HG03469 (cell line): ENCODE data around the gene EPHB1.

Source experiments
- ATAC-seq: cut with Tn5 transposase; IDR thresholded peaks from one replicate; pipeline ENCODE4 v1.9.1; 2021; ENCODE audit warnings: mild to moderate bottlenecking, moderate library complexity, moderate number of reproducible peaks; ENCODE audit not compliant: unreplicated experiment

EPHB1 gene

DNA sequence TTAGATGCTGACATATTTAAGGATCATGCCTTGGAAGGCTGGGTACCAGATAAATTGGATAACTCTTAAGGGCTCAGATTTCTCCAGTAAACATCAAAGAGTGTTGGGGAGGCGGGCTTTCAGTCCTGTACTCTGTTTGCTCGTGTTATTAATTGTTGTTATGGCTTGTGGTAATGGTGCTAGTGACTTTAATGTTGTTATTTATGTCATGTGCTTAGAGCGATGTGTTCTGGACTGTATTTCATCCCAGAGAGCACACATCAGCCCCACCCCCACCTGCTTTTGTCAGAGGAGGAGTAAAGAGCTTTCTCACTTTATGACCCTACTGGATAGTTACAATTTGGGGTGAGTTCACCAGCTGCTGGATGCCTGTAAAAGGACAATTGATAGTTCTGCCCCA is 386.3 kb downstream of the EPHB1 start:
- no peak for ATAC-seq

DNA sequence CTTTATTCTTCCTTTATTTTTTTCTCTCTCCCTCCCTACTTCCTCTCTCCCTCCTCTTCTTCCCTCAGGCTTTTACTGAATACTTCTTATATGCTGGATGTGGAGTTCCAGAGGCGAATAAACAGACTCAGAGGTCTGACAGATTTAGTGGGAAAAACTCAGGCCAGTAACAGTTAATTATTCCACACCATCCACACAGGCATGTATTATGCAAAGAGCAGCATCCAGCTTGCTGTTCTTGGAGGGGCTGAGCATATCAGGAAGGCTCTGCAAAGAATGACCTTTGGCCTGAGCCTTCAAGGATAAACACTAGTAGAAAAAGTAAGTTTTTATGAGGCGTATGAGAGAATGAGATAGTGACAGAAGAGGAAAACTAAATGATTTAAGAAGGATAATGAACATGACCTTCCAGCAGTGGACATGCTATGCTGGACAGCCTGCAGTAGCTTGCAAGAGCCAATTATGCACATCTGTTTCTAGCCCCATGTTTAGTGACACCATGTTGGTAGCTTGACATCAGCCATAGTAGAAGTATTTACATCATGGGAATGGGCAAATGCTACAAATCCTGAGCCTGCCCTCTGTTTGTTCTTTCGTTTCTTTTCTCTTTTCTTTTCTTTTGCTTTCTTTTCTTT is 387.4 kb downstream of the EPHB1 start:
- no peak for ATAC-seq

GRCh38 chr3:135190658-135191057 is 395.6 kb downstream of the EPHB1 start:
- ATAC-seq: no peak

- no peak for ATAC-seq
These were observed 396.6 kb downstream of the EPHB1 start for GRCh38 chr3:135191708-135192107.

GRCh38 chr3:135192929-135193328 is 397.9 kb downstream of the EPHB1 start:
- ATAC-seq: no peak

DNA sequence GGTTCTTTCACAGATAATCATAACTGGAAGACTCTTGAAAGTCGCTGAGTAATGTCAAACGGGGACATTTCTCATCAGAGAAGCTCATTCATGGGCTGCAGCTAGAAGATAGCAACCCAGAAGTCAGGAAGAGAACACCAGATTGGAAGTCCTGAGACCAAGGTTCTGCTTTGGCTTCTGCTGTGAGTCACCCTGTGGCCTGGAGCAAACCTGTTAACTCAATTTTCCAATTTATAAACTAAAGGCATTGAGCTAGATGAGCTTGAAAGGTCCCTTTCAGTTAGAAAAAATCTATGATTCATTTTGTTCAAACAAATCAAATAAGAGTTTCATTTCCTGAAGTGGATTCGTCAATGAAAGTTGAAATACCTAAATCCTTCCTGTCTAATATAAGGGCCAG is 402.2 kb downstream of the EPHB1 start:
- no peak for ATAC-seq

GRCh38 chr3:135197856-135198255 is 402.8 kb downstream of the EPHB1 start:
- no peak for ATAC-seq

DNA sequence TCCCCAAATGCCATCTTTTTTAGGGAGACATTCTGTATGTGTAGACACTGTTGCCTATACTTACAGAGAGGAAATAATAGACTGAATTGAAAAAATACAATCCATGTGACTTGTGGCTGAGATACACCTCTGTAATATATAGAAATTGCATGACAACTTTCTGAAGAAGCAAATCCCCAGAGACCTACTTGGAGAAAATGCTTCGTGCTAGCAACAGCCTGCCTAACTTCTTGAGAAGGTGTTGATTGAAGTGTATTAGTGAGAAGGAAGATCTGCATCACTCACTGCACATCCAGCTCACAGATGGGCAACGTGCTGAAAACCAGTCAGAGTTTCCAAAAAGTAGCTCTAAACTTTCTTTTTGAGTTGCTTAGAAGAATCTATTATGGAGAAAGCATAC is 404.1 kb downstream of the EPHB1 start:
- ATAC-seq: peak; percentile 67

DNA sequence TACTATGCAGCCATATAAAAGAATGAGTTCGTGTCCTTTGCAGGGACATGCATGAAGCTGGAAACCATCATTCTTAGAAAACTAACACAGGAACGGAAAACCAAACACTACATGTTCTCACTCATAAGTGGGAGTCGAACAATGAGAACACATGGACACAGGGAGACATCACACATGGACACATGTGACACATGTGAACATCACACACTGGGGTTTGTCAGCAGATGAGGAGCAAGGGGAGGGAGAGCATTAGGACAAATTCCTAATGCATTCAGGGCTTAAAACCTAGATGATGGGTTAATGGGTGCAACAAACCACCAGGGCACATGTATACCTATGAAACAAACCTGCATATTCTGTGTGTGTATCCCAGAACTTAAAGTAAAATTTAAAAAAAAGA is 408.0 kb downstream of the EPHB1 start:
- no peak for ATAC-seq

- ATAC-seq: no peak
These were observed 418.2 kb downstream of the EPHB1 start for GRCh38 chr3:135213213-135213612.

DNA sequence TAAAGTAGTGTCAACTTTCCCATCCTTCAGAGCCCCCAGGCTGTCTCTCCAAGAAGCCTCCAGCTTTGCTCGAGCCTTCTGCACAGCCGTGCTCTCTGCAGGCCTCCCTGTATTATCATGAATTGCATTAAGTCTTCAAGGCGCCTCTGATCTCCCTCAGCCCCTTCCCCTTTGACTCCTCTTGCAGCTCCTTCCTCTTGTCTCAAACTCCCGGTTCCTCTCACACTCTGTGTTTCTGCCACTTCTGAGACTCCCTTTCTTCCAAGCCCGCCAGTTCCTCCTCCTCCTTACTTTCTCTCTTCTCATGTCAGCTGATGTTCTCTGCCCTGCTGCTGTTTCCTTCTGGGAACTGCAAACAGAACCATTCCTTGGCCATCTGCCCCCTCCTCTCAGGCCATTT is 418.8 kb downstream of the EPHB1 start:
- no peak for ATAC-seq

GRCh38 chr3:135214400-135214799 is 419.3 kb downstream of the EPHB1 start:
- no peak for ATAC-seq

DNA sequence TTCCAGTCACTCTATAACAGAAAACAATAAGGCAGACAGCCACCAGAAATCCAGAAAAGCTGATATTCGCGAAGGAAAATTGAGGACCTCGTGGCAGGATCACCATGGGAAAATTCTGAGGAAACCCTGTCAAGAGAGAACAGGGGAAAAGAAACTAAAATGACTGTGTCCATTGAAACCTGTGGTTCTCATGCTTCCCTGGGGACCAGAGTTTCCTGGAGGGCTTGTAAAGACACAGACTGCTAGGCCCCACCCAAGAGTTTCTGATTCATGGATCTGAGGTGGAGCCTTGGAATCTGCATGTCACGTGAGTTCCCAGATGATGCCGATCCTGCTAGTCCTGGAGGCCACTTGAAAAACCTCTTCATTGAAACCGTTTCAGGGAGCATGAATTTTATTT is 420.5 kb downstream of the EPHB1 start:
- no peak for ATAC-seq

DNA sequence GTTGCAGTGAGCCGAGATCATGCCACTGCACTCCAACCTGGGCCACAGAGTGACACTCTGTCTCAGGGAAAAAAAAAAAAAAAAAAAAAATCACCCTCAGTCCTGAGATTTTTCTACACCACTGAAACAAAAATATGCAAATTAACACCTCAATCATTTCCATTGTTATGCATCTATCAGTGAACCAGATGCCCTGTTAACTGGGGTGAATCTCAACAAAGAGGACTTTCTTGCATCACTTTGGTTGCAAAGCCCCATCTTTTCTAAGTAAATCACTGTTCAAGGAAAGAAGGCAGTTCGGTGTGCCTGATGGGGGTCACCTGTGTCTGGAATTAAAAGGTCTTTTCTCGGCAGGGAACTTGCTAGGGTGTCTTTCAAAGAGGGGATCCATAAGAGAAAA is 421.6 kb downstream of the EPHB1 start:
- ATAC-seq: no peak

DNA sequence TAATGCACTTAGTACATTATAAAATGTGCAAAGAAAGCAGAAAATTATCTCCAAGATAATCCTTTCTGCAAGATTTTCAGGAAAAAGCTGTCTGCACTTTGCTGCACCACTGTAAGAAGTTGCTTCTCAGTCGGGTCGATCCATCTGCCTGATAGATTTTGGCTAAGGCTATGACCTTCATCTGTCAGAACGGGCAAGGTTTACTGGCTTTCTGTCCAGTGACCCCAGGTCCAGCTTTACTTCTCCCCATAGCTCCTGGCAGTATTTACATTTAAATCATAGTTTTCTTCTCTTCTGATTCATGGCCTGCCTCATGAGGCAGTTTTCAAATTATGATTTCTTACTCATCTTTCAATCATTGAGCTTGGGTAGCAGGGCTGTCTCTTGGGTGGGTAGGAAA is 422.7 kb downstream of the EPHB1 start:
- no peak for ATAC-seq

DNA sequence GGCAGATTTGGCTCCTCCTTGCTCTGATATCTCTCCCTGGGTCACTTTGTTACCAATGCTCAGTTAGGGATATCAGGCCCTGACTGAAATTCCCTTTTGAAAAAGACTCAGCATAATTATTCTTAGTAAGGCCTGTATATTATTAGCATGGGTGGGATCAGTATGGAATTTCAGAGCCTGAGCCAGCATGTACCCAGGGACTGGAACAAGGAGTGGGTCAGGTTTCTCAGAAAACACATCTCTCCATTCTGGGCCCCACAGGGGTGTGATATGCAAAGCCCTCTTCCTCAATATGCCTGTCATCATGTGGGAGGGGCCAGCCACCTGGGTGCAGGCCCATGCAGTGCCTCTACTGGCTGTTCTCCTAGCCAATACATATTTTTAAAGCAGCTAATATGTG is 423.2 kb downstream of the EPHB1 start:
- ATAC-seq: no peak

GRCh38 chr3:135218782-135219181 is 423.7 kb downstream of the EPHB1 start:
- no peak for ATAC-seq

GRCh38 chr3:135224815-135225362 is 429.8 kb downstream of the EPHB1 start:
- no peak for ATAC-seq

GRCh38 chr3:135226057-135226456 is 431.0 kb downstream of the EPHB1 start:
- no peak for ATAC-seq

- ATAC-seq: no peak
These were observed 433.1 kb downstream of the EPHB1 start for GRCh38 chr3:135228201-135228600.

DNA sequence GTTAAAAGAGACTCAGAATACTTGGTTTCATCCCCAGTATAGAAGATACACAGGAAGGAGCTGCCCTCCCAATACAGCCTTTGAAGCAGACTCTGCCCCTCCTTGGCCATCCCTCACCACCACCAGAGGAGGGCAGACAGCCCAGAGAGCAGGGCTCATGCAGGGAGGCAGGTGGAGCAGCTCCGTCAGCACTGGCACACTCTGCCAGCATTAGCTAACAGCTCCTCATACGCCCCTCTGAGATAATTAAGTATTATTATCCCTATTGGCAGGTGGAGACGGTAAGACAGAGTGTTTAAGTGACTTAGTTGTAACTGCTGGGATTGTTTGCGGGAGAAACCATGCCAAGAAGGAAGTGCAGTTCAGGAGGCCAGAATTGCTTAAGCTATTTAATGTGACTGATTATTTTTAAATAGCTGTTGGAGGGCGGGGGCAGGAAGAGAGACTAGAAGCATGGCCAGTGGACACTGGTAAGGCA is 434.0 kb downstream of the EPHB1 start:
- ATAC-seq: no peak

GRCh38 chr3:135231737-135232136 is 436.7 kb downstream of the EPHB1 start:
- no peak for ATAC-seq

- ATAC-seq: no peak
These were observed 437.2 kb downstream of the EPHB1 start for GRCh38 chr3:135232226-135232625.
